Kasumi-1 (cell line): Measurements from ENCODE around the gene ZBTB24.
A peak's percentile ranks its signal among the peaks of the same experiment; 100 is the strongest.

Experiments
- DNase-seq, 2 experiments: peaks; one replicate each; lab custom pipeline; 2025; lab: John Stamatoyannopoulos, UW

Gene ZBTB24

DNA sequence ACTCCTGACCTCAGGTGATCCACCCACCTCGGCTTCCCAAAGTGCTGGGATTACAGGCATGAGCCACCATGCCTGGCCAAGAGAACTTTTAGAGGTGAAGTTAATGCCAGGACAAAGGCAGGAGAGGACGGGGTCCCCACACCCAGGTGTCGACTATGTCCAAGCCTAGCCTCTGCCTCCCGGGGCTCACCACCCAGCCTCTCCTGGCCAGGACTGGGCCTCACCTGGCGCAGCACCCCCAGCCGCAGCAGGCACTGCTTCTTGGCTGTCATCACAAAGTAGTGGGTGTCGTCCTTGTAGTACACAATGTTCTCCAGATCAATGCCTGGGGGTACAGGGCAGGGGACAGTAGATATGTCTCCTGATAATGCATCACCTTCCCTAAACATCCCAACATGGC is 31.6 kb downstream of the ZBTB24 start:
- no peak for DNase-seq

DNA sequence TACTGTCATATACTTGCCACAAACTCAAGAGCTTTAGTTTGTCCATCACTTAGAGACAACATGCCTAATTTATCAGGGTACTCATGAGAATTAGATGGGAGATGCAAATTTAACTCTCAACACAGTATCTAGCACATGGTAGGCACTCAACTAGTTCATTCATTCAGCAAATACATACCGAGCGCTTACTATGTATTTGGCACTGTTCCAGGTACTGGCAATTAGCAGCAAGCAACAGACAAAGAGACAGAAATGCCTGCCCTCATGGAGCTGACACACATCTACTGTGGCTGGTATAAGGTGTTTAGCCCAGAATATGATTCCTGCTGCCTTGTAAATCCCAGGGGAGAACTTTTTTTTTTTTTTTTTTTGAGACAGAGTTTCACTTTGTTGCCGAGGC is 32.2 kb downstream of the ZBTB24 start:
- no peak for DNase-seq

DNA sequence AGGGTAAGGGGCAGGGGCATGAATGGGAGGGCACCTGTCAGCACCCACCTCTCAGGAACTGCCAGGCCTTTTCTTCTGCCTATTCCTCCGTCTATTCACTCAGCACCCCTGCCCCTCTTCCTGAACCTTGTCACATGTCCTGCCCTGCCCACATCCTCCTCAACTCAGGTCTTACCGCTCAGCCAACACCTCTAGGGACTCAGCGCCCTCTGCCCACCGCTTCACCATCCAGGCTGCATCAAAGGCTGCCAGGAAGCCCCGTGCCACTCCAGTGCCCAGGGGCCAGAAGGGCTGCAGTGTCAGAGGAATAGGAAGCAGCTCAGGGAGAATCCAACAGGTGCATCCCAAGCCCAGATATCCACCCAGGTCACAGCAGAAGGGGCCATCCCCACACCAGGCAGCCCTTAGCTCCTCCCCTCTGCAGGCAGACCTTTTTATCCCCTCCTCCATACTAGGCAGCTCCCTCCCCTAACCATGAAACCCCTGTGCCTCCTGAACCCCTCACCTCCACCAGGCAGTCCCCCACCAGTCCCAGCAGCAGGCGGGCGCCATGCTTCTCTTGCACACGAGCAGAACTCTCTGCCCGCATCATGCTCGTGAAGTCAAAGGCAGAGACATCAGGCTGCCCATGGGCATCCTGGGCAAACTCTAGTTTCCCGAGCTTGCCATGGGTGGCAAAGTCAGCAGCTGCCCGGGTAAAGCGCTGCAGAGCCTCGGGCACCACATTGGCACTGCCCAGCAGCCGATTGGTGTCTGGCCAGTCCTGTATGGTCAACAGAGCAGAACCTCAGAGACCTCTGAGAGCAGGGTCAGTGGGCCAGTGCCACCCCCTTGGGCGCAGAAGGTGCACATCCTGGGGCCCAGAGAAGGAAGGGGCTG is 33.0 kb downstream of the ZBTB24 start:
- DNase-seq = no peak

DNA sequence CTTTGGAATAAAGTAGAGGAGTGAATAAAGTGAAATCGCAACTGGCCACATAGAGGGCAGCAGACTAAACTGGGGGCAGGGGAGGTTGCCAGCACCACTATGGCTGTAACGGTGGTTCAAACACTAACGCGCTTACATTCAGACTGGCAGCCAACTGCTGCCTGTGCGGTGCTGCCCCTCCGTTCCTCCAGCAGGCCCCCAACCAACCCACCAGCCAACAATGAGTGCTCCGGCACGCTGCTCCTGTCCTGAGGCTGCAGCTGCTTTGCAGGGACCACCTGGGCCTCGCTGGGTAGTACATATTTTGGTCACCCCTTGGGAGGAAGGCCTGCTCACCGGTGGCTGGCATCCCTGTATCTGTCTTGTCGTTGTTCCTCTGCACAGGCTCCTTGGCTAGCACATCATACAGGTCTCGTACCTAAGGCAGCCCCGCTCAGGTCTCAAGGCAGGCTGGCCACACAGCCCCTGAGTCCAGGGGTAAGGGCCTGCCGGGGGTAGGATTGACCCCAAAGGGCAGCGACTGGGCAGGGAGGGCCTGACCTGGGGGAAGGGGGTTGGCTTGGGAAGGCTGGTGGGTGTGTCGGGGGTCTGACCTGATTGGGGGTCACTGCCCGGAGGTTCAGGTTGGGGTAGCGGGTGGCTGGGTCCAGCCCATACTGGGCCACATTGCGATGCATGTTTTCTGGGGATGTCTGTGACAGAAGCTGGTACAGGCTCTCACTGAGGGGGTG is 33.8 kb downstream of the ZBTB24 start:
- no peak for DNase-seq

DNA sequence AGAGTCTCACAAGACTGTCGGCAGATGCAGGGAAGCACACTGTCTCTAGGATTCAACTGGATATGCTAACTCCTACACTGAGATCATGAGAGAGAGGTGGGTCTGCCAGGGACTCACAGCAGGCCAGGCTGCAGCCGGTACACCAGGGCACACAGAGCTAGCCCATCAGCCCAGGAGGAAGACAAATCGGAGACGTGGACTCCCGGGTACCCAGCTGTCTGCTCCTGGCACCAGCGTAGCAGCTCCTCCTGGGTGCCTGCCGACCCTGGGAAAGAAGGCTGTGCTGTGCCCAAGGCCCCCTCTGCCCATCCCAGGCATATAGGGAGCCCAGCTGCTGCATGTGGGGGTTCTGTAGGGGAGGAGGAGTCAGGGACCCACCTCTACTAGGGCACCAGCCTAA is 34.4 kb downstream of the ZBTB24 start:
- no peak for DNase-seq

DNA sequence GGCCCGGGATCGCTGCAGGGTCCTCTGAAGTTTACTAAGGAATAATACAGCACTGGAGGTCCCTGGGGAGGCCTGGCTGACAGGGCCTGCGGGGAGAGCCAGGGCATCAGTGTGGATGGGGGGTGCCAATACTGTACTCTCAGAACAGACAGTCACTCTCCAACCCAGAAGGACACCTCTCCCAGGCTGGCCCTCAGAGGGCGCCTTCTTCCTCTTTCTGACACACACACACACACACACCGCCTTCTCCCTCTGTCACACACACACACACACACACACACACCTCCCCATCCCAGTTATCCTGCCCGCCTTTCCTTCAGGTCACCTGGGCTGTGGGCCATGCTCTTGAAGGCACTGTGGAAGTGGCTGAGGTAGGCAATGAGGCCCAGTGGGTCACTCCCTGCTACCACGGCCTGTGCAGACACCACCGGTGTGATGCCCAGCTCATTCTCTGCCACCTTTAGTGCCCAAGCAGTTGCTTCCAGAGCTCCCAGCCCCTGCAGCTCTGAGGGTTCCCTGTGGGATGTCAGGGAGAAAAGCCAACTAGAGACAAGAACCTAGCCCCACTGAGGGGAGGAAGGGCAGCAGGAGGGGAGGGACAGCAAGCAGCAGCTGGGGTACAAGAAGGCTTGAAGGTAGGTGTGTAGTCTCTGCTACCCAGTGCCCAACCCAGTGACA is 35.0 kb downstream of the ZBTB24 start:
- DNase-seq = peak; percentile 41 to 47

DNA sequence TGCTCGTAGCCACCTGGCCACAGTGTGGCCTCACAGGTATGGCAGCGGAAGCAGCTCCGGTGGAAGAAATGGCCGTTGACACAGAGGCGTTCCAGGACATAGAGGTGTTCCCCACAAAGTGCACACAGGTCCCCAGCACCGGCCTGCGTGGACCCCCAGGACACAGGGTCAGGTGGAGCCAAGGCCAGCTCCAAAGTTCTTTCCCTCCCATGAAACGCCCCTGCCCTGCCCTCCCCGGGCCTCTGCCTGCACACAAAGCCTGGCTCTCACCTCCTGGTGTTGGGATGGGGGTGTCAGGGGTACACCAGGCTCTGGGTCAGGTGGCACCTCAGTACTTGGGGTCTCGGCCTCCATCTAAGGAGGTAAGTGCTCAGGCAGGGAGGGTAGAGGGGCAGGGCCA is 35.9 kb downstream of the ZBTB24 start:
- no peak for DNase-seq

DNA sequence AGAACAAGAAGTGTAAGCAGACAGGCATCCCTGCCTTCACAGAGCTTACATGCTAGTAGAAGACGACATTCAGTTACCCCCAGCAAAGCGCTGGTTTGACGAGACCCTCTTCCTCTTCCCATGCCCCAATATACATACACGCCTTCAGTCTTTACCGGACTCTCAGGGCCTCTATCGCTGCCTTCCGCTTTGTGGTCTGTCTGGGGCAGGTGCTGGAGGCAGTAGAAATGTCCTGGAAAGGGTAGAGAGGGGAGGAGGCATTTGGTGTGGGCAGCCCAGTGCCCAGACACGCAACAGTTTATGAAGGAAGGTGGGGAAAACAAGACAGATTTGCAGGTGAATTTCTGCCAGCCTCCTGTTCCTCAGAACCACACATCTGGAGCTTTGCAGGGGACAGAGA is 36.5 kb downstream of the ZBTB24 start:
- no peak for DNase-seq

DNA sequence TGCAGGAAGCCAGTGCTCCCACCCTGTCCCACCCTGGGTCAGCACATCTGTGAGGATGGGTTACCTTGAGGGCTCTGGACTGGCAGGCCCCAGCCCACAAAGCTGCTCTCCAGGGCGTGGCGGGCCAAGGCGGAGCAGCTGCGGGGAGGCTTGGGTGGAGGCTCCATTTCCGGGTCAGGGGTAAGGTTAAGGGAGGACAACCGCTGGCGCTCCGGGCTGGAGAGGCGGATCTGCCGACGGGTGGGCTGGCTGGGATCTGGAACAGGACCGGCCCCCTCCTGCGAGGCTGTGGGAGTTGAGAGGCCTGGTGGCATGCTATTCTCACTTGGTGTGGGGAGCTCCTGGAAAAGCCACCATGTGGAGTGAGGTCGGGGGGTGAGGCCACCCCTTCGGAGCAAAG is 36.9 kb downstream of the ZBTB24 start:
- no peak for DNase-seq

DNA sequence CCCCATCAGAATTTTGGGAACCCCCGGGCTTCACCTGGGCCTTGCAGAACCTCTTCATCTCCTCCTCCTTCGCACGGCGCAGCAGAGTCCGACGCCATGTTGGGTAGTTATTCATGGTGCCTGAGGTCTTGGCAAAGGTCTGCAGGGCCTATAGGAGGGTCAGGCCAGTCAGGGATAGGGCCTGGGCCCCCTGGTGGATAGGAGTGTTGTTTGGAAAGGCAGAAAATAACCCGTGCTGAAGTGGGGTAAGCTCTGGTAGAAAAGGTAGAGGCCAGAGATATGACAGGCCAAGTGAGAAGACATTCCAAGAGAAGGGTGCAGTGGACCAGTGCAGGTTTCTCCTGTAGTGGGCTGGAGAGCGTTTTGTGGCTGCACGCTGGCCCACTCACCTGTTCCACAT is 37.6 kb downstream of the ZBTB24 start:
- DNase-seq = peak in 1 of 2 experiments; percentile 9

DNA sequence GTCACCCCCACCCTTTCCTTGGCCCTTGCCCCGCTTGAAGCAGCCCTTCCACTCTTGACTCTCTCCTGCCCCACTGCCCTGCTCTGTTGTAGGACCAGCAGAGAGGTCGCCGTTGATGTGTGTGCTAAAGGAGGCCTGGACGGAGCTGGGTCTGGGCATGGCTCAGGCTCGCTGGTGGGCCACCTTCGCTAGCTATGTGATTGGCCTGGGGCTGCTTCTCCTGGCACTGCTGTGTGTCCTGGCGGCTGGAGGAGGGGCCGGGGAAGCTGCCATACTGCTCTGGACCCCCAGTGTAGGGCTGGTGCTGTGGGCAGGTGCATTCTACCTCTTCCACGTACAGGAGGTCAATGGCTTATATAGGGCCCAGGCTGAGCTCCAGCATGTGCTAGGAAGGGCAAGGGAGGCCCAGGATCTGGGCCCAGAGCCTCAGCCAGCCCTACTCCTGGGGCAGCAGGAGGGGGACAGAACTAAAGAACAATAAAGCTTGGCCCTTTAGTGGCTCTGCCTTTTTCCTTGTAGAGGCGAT is 39.5 kb downstream of the ZBTB24 start:
- DNase-seq = no peak

DNA sequence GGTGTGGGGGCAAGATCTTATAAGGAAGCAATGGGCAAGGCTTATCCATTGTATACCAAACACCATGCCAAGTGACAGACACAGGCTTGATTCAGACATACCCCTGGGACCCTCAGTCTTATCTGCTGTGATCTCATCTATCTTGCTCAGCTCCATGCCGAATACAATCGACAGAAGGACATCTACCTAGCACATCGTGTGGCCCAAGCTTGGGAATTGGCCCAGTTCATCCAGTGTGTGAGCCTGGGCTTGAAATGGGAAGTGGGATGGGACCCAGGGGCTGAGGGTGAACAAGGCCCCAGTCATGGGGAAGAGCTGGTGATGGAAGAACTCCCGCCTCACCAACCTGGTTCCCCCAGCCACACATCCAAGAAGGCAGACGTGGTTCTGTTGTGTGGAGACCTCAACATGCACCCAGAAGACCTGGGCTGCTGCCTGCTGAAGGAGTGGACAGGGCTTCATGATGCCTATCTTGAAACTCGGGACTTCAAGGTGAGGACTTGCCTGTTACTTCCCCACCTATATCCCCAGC is 40.6 kb downstream of the ZBTB24 start:
- DNase-seq = no peak

DNA sequence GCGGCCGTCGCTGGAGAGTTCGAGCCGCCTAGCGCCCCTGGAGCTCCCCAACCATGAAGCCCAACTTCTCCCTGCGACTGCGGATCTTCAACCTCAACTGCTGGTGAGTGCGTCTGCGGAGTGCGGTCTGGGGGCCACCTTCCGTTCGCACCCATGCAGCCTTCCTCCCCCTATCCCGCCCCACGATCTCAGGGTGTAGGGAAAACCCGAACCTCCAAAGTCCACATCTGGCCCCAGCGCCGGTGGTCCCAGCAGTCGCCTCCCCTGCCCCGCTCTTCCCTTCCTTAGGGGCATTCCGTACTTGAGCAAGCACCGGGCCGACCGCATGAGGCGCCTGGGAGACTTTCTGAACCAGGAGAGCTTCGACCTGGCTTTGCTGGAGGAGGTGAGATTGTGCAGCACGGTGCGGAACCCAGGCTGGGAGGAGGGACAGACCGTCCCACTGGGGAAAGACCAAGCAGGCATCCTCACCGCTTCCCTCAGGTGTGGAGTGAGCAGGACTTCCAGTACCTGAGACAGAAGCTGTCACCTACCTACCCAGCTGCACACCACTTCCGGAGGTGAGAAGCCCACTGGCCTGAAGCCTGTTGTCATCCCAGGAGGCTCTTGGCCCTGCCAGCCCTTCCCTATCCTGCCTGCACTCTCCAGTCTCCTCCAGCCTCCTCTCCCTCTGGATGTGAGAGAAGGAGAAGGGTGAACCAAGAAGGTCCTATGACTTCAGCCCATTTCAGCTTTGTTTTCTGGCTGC is 41.8 kb downstream of the ZBTB24 start:
- DNase-seq = peak in 1 of 2 experiments; percentile 19

DNA sequence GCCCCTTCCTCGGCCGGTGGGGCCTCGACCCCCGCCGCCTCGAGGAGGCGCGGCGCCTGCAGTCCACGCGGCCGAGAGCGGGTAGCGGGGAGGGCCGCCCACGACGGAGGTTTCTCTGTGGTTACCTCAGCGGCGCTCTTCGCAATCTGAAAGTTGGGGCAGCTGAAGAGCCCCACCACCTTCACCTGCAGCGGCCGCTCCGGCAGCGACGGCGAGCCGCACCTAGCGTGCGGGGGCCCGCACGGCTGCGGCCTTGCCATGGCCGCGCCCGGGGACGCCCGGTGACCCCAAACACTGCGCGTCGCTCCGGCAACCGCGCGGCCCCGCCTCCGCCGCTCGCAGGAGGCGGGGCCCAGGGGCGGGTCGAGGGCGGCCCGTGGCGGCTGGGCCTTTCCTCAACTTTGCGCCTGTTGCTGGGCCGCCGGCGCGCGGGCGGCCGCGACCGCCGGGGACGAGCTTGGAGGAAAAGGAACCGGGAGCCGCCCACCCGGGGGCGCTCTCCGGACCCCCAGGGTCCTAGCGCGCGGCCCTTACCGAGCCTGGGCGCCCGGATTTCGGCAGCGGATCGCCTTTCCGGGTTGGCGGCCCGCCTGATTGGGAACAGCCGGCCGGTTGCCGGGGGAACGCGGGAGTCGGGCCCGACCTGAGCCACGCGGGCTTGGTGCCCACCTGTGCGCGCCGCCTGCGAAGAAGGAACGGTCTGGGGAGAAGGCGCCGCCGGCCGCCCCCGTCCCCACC is 42.5 kb downstream of the ZBTB24 start, which contains the start of the genes PPIL6 and SMPD2:
Gene PPIL6, minus strand, starts transcription at position 298 of the 738 bp plus-strand sequence. Its CDS starts 38 bp downstream, at position 260.
Gene SMPD2, plus strand, starts transcription at position 394 of the 738 bp plus-strand sequence. CDS start 398 bp downstream, outside the sequence.
- peak; percentile 58 to 59 for DNase-seq

DNA sequence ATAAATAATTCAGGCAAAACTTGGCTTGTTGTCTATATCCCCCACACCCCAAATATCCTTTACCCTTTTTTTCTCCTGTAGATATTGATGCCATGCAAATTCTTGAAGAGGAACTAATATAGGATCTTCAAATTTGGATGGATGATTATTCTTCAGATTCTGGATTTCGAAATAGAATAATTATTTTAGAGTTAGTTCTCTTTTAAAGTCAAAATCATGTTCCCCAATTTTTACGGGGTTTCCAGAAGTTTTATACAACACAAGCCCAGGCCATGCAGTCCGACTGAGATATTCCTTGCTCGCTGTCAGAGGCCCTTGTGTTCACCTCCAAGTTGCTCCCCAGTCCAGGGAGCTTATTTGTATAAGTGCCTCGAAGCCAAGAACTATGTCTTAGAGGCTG is 47.0 kb downstream of the ZBTB24 start:
- no peak for DNase-seq

DNA sequence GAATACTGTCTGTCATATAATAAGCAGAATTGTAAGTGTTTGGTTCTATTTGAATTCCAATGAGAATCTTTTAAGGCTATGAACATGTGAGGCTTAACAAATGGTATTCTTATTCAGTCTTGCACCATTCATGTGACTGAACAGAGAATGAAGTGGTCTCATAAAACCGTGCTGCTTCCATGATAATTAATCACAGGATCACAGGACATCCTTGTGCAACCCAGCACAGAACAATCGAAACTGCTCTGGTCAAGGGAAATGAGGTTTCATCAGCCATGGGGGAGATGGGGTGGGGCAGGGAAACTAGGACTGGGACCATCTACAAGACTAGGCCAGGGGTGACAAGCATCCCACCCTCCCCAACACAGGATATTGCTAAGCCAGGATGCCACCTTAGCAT is 48.6 kb downstream of the ZBTB24 start:
- DNase-seq = no peak

DNA sequence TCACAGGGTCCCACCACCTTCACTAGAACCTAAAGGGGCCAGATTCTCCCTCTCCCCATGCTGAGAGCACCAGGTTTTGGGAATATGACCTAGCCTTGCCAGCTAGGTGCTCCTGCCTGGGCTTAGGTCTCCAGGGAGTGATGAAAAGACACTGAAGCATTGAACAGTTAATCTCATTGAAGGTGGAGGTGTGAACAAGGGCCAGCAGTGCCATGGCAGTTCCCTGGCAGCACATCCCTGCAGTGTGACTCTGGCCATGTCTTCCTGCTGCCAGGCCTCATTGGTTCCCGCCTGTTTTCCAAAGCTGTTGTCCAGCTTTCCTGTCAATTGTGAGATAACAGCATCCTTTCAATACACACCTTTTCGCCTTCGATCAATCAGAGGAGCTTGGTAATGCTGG is 53.5 kb downstream of the ZBTB24 start:
- DNase-seq = no peak

DNA sequence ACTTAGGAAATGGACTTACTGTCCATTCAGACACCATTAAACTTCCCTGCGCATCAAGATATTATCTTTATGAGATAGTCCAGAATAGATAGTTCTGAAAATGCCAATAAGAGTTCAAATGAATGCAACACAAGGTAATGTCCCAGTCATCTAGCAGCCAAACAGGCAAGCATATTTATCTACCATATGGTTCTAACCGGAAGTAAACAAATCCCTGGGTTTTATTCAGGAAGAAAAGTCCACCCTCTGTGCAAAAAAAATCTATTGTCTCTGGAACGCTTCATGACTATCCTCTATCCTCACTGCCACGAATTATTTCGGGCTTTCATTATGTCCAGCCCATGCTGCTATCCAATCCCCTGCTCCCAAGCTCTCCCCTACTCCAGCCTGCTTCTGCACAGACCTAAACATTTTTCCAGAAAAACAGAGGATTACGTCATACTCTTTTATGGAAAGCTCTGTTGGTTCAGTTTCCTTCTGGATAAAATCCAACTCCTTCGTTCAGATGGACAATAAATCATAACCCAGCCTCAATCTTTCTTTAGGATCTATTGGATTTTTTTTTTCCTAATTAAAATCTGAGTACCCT is 54.0 kb downstream of the ZBTB24 start:
- DNase-seq = no peak

DNA sequence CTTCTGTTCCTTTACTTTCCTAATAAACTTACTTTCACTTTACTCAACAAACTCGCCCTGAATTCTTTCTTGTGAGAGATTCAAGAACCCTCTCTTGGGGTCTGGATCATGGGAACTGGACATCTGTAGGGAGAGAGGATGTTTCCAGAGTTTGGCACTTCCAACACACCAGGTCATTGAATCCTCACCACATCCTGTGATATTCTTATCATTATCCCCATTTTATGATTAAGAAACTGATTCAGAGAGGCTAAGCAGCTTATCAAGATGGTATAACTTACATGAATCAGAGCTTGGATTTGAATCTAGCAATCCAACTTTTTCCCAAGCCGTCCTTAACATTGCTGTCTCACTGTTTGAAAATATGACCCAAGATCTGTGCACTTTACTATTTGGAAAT is 58.1 kb downstream of the ZBTB24 start:
- DNase-seq = no peak

DNA sequence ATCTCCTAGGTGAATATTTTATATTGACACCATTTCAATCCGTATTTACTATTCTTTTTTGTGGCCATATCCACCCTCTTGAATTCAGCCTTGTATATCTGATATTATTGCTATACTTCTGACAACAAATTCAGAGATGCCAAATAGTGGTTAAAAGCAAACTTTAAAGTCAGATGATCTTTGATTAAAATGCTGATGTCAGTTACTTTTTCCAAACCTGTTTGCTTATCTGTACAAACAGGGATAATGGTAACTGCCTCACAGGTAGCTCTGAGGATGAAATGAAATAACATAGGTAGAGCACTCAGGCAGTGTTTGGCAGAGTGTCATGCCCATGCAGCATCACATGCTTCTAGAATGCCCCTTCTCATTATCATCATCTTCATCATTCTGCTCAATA is 61.8 kb downstream of the ZBTB24 start:
- DNase-seq = no peak
